CD4-positive, alpha-beta T cell (primary cell): Measurements from ENCODE around the gene LBR. TPM values are rescaled to one million over a fixed set of nuclear protein-coding genes. Genes with fewer than 3 reads are reported as not detected.
A peak's percentile ranks its signal among the peaks of the same experiment; 100 is the strongest.

Source experiments
- ATAC-seq: fragments of 200-7000 bp; cut with Tn5 transposase; one replicate; pipeline ENCODE4 v1.10.0; 2022; ENCODE audit warnings: mild to moderate bottlenecking; ENCODE audit not compliant: poor library complexity
- CTCF ChIA-PET: fragments of 350-600 bp; sonication (Branson Sonifier 250); formaldehyde crosslinking; loops from one replicate; lab custom pipeline; 2021; ENCODE audit warnings: antibody characterized with exemption, inconsistent platforms; lab: Charles Lee
- POLR2A ChIA-PET: fragments of 350-600 bp; sonication (Branson Sonifier 250); formaldehyde crosslinking; loops from one replicate; lab custom pipeline; 2021; ENCODE audit warnings: antibody characterized with exemption, inconsistent platforms; lab: Charles Lee
- DNase-seq, 14 experiments: peaks; one replicate each; pipeline ENCODE4 v3.0.0-alpha.2; 2013 to 2020; ENCODE audit warnings: mixed read lengths in 2 of 14
- H3K27ac ChIP-seq, 2 donors: one replicate each; pipeline versions ENCODE4 v1.5.1 to v1.7.0; 2013; ENCODE audit warnings: low read length in 2 of 2, low read depth in 1 of 2, mild to moderate bottlenecking in 1 of 2
- H3K27me3 ChIP-seq, 2 experiments: 1 replicate in 1 of 2; 2 replicates in 1 of 2; pipeline versions ENCODE4 v1.6.1 to v1.7.0; 2013; ENCODE audit warnings: low read length in 2 of 2, control low read depth in 1 of 2, mild to moderate bottlenecking in 1 of 2, moderate library complexity in 1 of 2; ENCODE audit not compliant: insufficient read depth in 2 of 2, control insufficient read depth in 1 of 2
- H3K36me3 ChIP-seq: one replicate; pipeline ENCODE4 v1.6.1; 2013; ENCODE audit warnings: low read length, control low read depth; ENCODE audit not compliant: insufficient read depth
- H3K4me1 ChIP-seq: one replicate; pipeline ENCODE4 v1.6.1; 2013; ENCODE audit warnings: low read length, control low read depth; ENCODE audit not compliant: insufficient read depth
- H3K4me3 ChIP-seq: one replicate; pipeline ENCODE4 v1.5.1; 2013; ENCODE audit warnings: mild to moderate bottlenecking, low read length, moderate library complexity
- H3K9me3 ChIP-seq, 2 experiments: 1 replicate in 1 of 2; 2 replicates in 1 of 2; pipeline versions ENCODE4 v1.6.1 to v1.7.0; 2013; ENCODE audit warnings: low read length in 2 of 2, mild to moderate bottlenecking in 2 of 2, control low read depth in 1 of 2, moderate library complexity in 1 of 2; ENCODE audit not compliant: control insufficient read depth in 1 of 2, insufficient read depth in 1 of 2
- H3K27ac Mint-ChIP-seq: one replicate; pipeline ENCODE4 v1.8.0; 2020; ENCODE audit warnings: mixed read lengths
- H3K27me3 Mint-ChIP-seq: one replicate; pipeline ENCODE4 v1.8.0; 2021; ENCODE audit warnings: mixed read lengths
- H3K36me3 Mint-ChIP-seq: one replicate; pipeline ENCODE4 v1.8.0; 2021; ENCODE audit warnings: low read depth, mixed read lengths
- H3K4me1 Mint-ChIP-seq: one replicate; pipeline ENCODE4 v1.8.0; 2021; ENCODE audit warnings: low read depth, mixed read lengths
- H3K4me3 Mint-ChIP-seq: one replicate; pipeline ENCODE4 v1.8.0; 2020; ENCODE audit warnings: mild to moderate bottlenecking, mixed read lengths
- H3K9me3 Mint-ChIP-seq: one replicate; pipeline ENCODE4 v1.8.0; 2020; ENCODE audit warnings: mixed read lengths
- intact Hi-C, 2 experiments: fragments of 100-400 bp; cut with DNase I in 1 of 2; cut with micrococcal nuclease in 1 of 2; formaldehyde crosslinking; loops; one replicate each; pipeline versions ENCODE4 v1.15.1 to v1.9.0; 2023 to 2025; cut with DNase I, micrococcal nuclease
- total RNA-seq, 174 experiments: library from RNA in 2 of 174; stranded (reverse) in 2 of 174; gene quantifications; one replicate each; pipeline ENCODE4 v1.2.3 and lab custom pipeline; 2021 to 2026
- TF ChIP-seq, protein P1 (sequence below): fragments of 200-600 bp; IDR thresholded peaks from one replicate; pipeline ENCODE4 v1.8.0; 2022; ENCODE audit warnings: antibody characterized with exemption, mild to moderate bottlenecking

Gene LBR
- total RNA-seq, 2 experiments from 2014 or later = 118 to 129 TPM

GRCh38 chr1:225441314-225442122 is 13.7 kb upstream of the LBR start:
- intact Hi-C loops = loop anchor here in 1 of 2 experiments (10.0 kb wide), 1 partner anchor 743 kb away; the partner anchor contains the start of gene ACBD3

GRCh38 chr1:225440380-225441221 is 12.8 kb upstream of the LBR start:
- no peak overlapping the region for H3K4me3 Mint-ChIP-seq
- TF ChIP-seq, protein P1, sequence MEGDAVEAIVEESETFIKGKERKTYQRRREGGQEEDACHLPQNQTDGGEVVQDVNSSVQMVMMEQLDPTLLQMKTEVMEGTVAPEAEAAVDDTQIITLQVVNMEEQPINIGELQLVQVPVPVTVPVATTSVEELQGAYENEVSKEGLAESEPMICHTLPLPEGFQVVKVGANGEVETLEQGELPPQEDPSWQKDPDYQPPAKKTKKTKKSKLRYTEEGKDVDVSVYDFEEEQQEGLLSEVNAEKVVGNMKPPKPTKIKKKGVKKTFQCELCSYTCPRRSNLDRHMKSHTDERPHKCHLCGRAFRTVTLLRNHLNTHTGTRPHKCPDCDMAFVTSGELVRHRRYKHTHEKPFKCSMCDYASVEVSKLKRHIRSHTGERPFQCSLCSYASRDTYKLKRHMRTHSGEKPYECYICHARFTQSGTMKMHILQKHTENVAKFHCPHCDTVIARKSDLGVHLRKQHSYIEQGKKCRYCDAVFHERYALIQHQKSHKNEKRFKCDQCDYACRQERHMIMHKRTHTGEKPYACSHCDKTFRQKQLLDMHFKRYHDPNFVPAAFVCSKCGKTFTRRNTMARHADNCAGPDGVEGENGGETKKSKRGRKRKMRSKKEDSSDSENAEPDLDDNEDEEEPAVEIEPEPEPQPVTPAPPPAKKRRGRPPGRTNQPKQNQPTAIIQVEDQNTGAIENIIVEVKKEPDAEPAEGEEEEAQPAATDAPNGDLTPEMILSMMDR = no peak
- no peak overlapping the region for H3K27ac Mint-ChIP-seq
- H3K36me3 Mint-ChIP-seq = no peaks in the 10 kb centered on the region
- Histone ChIP-seq H3K9me3 (no peaks in the 10 kb centered on the region), H3K4me3 (no peak overlapping the region), H3K27ac (no peak overlapping the region), H3K27me3 (no peaks in the 10 kb centered on the region), H3K36me3 (no peaks in the 10 kb centered on the region), H3K4me1 (peaks cover 45% of the 10 kb centered on the region)
- ATAC-seq (no peak), DNase-seq (no peak)
- no peaks in the 10 kb centered on the region for H3K27me3 Mint-ChIP-seq
- peaks cover 44% of the 10 kb centered on the region for H3K4me1 Mint-ChIP-seq
- intact Hi-C loops = loop anchor here in 1 of 2 experiments (10.0 kb wide), 1 partner anchor 744 kb away; the partner anchor contains the start of gene ACBD3
- CTCF ChIA-PET = interaction anchor here (1.0 to 1.8 kb wide), 3 partner anchors 12 to 34 kb away, joined by 4 to 5 read pairs (median 4); partner anchors contain the start of gene LBR
- POLR2A ChIA-PET = interaction anchor here (0.6 to 9.2 kb wide), 4 partner anchors 14 to 559 kb away, joined by 3 to 280 read pairs (median 4); partner anchors contain the start of gene LBR
- H3K9me3 Mint-ChIP-seq = no peaks in the 10 kb centered on the region

More at GRCh38 chr1:225441314-225442122, 13.7 kb upstream of the LBR start:
- H3K9me3 ChIP-seq = no peaks in the 10 kb centered on the region
- ChIA-PET CTCF (interaction anchor here (1.4 to 1.8 kb wide), 2 partner anchors 13 to 33 kb away, joined by 4 to 5 read pairs; partner anchors contain the start of gene LBR), POLR2A (interaction anchor here (0.6 to 9.2 kb wide), 5 partner anchors 8 to 558 kb away, joined by 3 to 280 read pairs (median 5); partner anchors contain the start of genes LBR and SRP9)
- Mint-ChIP-seq H3K9me3 (no peaks in the 10 kb centered on the region), H3K4me1 (peaks cover 53% of the 10 kb centered on the region), H3K36me3 (no peaks in the 10 kb centered on the region), H3K27ac (peak overlapping the region; percentile 61), H3K27me3 (no peaks in the 10 kb centered on the region), H3K4me3 (peak overlapping the region; percentile 66)
- no peak for ATAC-seq
- H3K4me1 ChIP-seq = peaks cover 54% of the 10 kb centered on the region
- H3K27ac ChIP-seq = peak overlapping the region in 1 of 2 donors; percentile 4
- DNase-seq = peak in 2 of 14 experiments; percentile 21 to 26
- no peaks in the 10 kb centered on the region for H3K36me3 ChIP-seq
- H3K4me3 ChIP-seq = no peak overlapping the region
- no peaks in the 10 kb centered on the region for H3K27me3 ChIP-seq
- TF ChIP-seq, protein P1 = peak; percentile 27
